H1 (cell line): ENCODE results near the gene RER1. TPM values are rescaled to one million over a fixed set of nuclear protein-coding genes. Genes with fewer than 3 reads are reported as not detected.

Experiments
- CTCF ChIA-PET: fragments of 300-600 bp; sonication (Branson Sonifier 250); formaldehyde crosslinking; loops from one replicate; lab custom pipeline; 2021; ENCODE audit not compliant: partially characterized antibody; lab: Charles Lee
- POLR2A ChIA-PET: fragments of 300-600 bp; sonication (Branson Sonifier 250); formaldehyde crosslinking; loops from one replicate; lab custom pipeline; 2021; ENCODE audit warnings: inconsistent platforms; ENCODE audit not compliant: partially characterized antibody; lab: Charles Lee
- DNase-seq, 2 experiments: peaks; one replicate each; pipeline versions ENCODE4 v3.0.0 to v3.0.0-alpha.2; 2010 to 2022; ENCODE audit warnings: low spot score in 2 of 2, low read depth in 1 of 2, mixed read lengths in 1 of 2
- FAIRE-seq: peaks from 2 replicates; lab custom pipeline; 2011; peaks lifted over from hg19 to GRCh38; lab: Jason Lieb, UNC
- H2AFZ ChIP-seq: 2 replicates; pipeline ENCODE4 v1.8.1; 2012; ENCODE audit warnings: low read length, inconsistent platforms
- H2AK5ac ChIP-seq: 2 replicates; pipeline ENCODE4 v1.6.1; 2013; ENCODE audit warnings: low read depth, low read length
- H2BK120ac ChIP-seq: replicated peaks from 2 replicates; pipeline ENCODE3; 2013; ENCODE audit warnings: low read depth, low read length, inconsistent platforms
- H2BK12ac ChIP-seq: 2 replicates; pipeline ENCODE4 v1.6.1; 2013; ENCODE audit warnings: low read depth, low read length
- H2BK15ac ChIP-seq: 2 replicates; pipeline ENCODE4 v1.6.1; 2013; ENCODE audit warnings: low read length
- H2BK20ac ChIP-seq: 2 replicates; pipeline ENCODE4 v1.6.1; 2013; ENCODE audit warnings: low read length
- H2BK5ac ChIP-seq: 2 replicates; pipeline ENCODE4 v1.6.1; 2013; ENCODE audit warnings: low read depth, low read length
- H3K14ac ChIP-seq: 2 replicates; pipeline ENCODE4 v1.6.1; 2013; ENCODE audit warnings: inconsistent platforms; ENCODE audit not compliant: insufficient read length
- H3K18ac ChIP-seq: 2 replicates; pipeline ENCODE4 v1.6.1; 2013; ENCODE audit warnings: low read length; ENCODE audit errors: extremely low read depth
- H3K23ac ChIP-seq: 2 replicates; pipeline ENCODE4 v1.6.1; 2013; ENCODE audit warnings: inconsistent platforms; ENCODE audit not compliant: insufficient read length
- H3K23me2 ChIP-seq: 2 replicates; pipeline ENCODE4 v1.6.1; 2013; ENCODE audit warnings: low read depth, low read length
- H3K27ac ChIP-seq: 2 replicates; pipeline ENCODE4 v1.6.1; 2011; ENCODE audit warnings: low read depth, low read length, inconsistent platforms
- H3K27me3 ChIP-seq, 4 experiments: replicated peaks in 1 of 4; 1 replicate in 1 of 4; 2 replicates in 3 of 4; pipeline versions ENCODE4 v1.6.1 to v1.8.1; 2011 to 2013; ENCODE audit warnings: low read length in 3 of 4, mild to moderate bottlenecking in 3 of 4, inconsistent platforms in 2 of 4, mixed read lengths in 2 of 4, moderate library complexity in 1 of 4; ENCODE audit not compliant: control insufficient read depth in 3 of 4, insufficient read depth in 3 of 4; ENCODE audit errors: extremely low read depth in 1 of 4
- H3K36me3 ChIP-seq, 4 experiments: 2 replicates each; pipeline versions ENCODE4 v1.6.1 to v1.8.1; 2011 to 2013; ENCODE audit warnings: mild to moderate bottlenecking in 4 of 4, low read length in 3 of 4, moderate library complexity in 2 of 4, control low read depth in 1 of 4, inconsistent platforms in 1 of 4; ENCODE audit not compliant: insufficient read depth in 4 of 4, control insufficient read depth in 2 of 4
- H3K4ac ChIP-seq: replicated peaks from 2 replicates; pipeline ENCODE3; 2013; ENCODE audit warnings: low read length, low read depth, mixed read lengths, inconsistent platforms; ENCODE audit not compliant: insufficient read length
- H3K4me1 ChIP-seq, 4 experiments: replicated peaks in 1 of 4; 1 replicate in 1 of 4; 2 replicates in 3 of 4; pipeline versions ENCODE4 v1.6.1 to v1.8.1; 2011 to 2013; ENCODE audit warnings: low read length in 3 of 4, inconsistent platforms in 2 of 4, mixed read lengths in 1 of 4; ENCODE audit not compliant: insufficient read depth in 4 of 4, control insufficient read depth in 3 of 4
- H3K4me2 ChIP-seq, 2 experiments: 2 replicates each; pipeline versions ENCODE4 v1.6.1 to v1.8.1; 2011 to 2013; ENCODE audit warnings: low read depth in 2 of 2, low read length in 2 of 2, control low read depth in 1 of 2, inconsistent platforms in 1 of 2, mild to moderate bottlenecking in 1 of 2; ENCODE audit not compliant: insufficient read depth in 1 of 2
- H3K4me3 ChIP-seq, 4 experiments: fragments of 200-600, 300-600 bp in 1 of 4; sonication (generic), shearing (Covaris generic), sonication (Bioruptor Twin) in 1 of 4; 2 replicates each; pipeline versions ENCODE4 v1.5.1 to v1.8.1; 2011 to 2016; ENCODE audit warnings: low read length in 4 of 4, low read depth in 3 of 4, control low read depth in 2 of 4, inconsistent platforms in 2 of 4, mild to moderate bottlenecking in 2 of 4, mixed read lengths in 1 of 4, moderate library complexity in 1 of 4; ENCODE audit not compliant: insufficient read depth in 2 of 4; ENCODE audit errors: extremely low read depth in 1 of 4
- H3K56ac ChIP-seq: replicated peaks from 2 replicates; pipeline ENCODE3; 2013; ENCODE audit warnings: low read depth, mild to moderate bottlenecking, mixed read lengths, low read length, inconsistent platforms; ENCODE audit not compliant: insufficient read length
- H3K79me1 ChIP-seq: 2 replicates; pipeline ENCODE4 v1.6.1; 2013; ENCODE audit warnings: low read depth, low read length, control low read depth
- H3K79me2 ChIP-seq, 2 experiments: 2 replicates each; pipeline versions ENCODE4 v1.6.1 to v1.8.1; 2012 to 2013; ENCODE audit warnings: low read length in 2 of 2, mild to moderate bottlenecking in 2 of 2, inconsistent platforms in 1 of 2; ENCODE audit not compliant: insufficient read depth in 2 of 2, control insufficient read depth in 1 of 2
- H3K9ac ChIP-seq, 4 experiments: replicated peaks in 1 of 4; 1 replicate in 1 of 4; 2 replicates in 3 of 4; pipeline versions ENCODE4 v1.6.1 to v1.8.1; 2011 to 2013; ENCODE audit warnings: low read depth in 3 of 4, low read length in 3 of 4, control low read depth in 2 of 4, mild to moderate bottlenecking in 2 of 4, moderate library complexity in 2 of 4, inconsistent platforms in 1 of 4; ENCODE audit errors: extremely low read depth in 1 of 4
- H3K9me3 ChIP-seq, 2 experiments: 2 replicates each; pipeline versions ENCODE4 v1.6.1 to v1.8.1; 2012 to 2013; ENCODE audit warnings: mild to moderate bottlenecking in 2 of 2, moderate library complexity in 2 of 2, control low read depth in 1 of 2, inconsistent platforms in 1 of 2, low read depth in 1 of 2, low read length in 1 of 2, mixed read lengths in 1 of 2; ENCODE audit not compliant: insufficient read depth in 2 of 2
- H4K20me1 ChIP-seq, 2 experiments: replicated peaks in 1 of 2; 2 replicates each; pipeline versions ENCODE3 to v1.8.1; 2011 to 2013; ENCODE audit warnings: inconsistent platforms in 2 of 2, low read length in 2 of 2, mild to moderate bottlenecking in 1 of 2; ENCODE audit not compliant: insufficient read depth in 2 of 2, control insufficient read depth in 1 of 2
- H4K5ac ChIP-seq: 2 replicates; pipeline ENCODE4 v1.6.1; 2013; ENCODE audit warnings: low read length, low read depth, mixed read lengths, inconsistent platforms; ENCODE audit not compliant: insufficient read length
- H4K8ac ChIP-seq: 2 replicates; pipeline ENCODE4 v1.8.0; 2013; ENCODE audit warnings: mild to moderate bottlenecking, moderate library complexity, low read length, inconsistent platforms; ENCODE audit not compliant: insufficient read depth; ENCODE audit errors: extremely low read depth
- H4K91ac ChIP-seq: replicated peaks from 2 replicates; pipeline ENCODE3; 2013; ENCODE audit warnings: low read length, mixed read lengths, inconsistent platforms; ENCODE audit not compliant: insufficient read length
- ASH2L ChIP-seq: fragments of 200-600, 300-600 bp; sonication (generic); IDR thresholded peaks from one replicate; pipeline ENCODE4 v1.7.1; 2017; ENCODE audit warnings: low read length
- CREB1 ChIP-seq: IDR thresholded peaks from 2 replicates; pipeline ENCODE4 v1.6.1; 2012; ENCODE audit warnings: inconsistent platforms
- CTBP2 ChIP-seq: IDR thresholded peaks from 2 replicates; pipeline ENCODE4 v1.7.0; 2011; ENCODE audit warnings: borderline replicate concordance, mild to moderate bottlenecking, moderate library complexity, mixed read lengths, low read length; ENCODE audit not compliant: insufficient read depth, insufficient read length
- JUND ChIP-seq: IDR thresholded peaks from 2 replicates; pipeline ENCODE4 v1.6.1; 2011; ENCODE audit warnings: mild to moderate bottlenecking, improper control_type of control experiment, low read length
- MAX ChIP-seq: IDR thresholded peaks from 2 replicates; pipeline ENCODE4 v1.6.1; 2012; ENCODE audit warnings: inconsistent platforms
- NRF1 ChIP-seq: IDR thresholded peaks from 2 replicates; pipeline ENCODE4 v1.6.1; 2011; ENCODE audit warnings: mild to moderate bottlenecking, low read depth, low read length, improper control_type of control experiment
- POLR2AphosphoS5 ChIP-seq: IDR thresholded peaks from 2 replicates; pipeline ENCODE4 v1.6.1; 2011; ENCODE audit warnings: low read depth, low read length
- SIN3A ChIP-seq, 2 experiments: IDR thresholded peaks in 1 of 2; conservative IDR thresholded peaks in 1 of 2; 2 replicates each; pipeline ENCODE4 v1.6.1; 2011 to 2012; ENCODE audit warnings: low read length in 2 of 2, improper control_type of control experiment in 1 of 2, low read depth in 1 of 2, mild to moderate bottlenecking in 1 of 2
- SIX5 ChIP-seq: IDR thresholded peaks from 2 replicates; pipeline ENCODE4 v1.6.1; 2011; ENCODE audit warnings: mild to moderate bottlenecking, low read depth, low read length
- SRF ChIP-seq: IDR thresholded peaks from 2 replicates; pipeline ENCODE4 v1.6.1; 2011; ENCODE audit warnings: mild to moderate bottlenecking, low read depth, low read length, moderate library complexity
- TAF1 ChIP-seq: IDR thresholded peaks from 2 replicates; pipeline ENCODE4 v1.6.1; 2011; ENCODE audit warnings: mild to moderate bottlenecking, low read depth, low read length
- TAF7 ChIP-seq: optimal IDR thresholded peaks from 2 replicates; pipeline ENCODE3; 2011; ENCODE audit warnings: low read depth, mild to moderate bottlenecking, inconsistent platforms, low read length, moderate library complexity, borderline replicate concordance
- YY1 ChIP-seq: IDR thresholded peaks from 2 replicates; pipeline ENCODE4 v1.6.1; 2011; ENCODE audit warnings: low read depth, mild to moderate bottlenecking, low read length
- WGBS, 2 experiments: shearing (Covaris generic) in 1 of 2; methylation state at CpG; one replicate each; pipeline versions ENCODE4 v1.1.6 to v1.1.7; 2013 to 2015; ENCODE audit warnings: low lambda C conversion rate in 2 of 2, mixed read lengths in 2 of 2, inconsistent platforms in 1 of 2, low coverage in 1 of 2, missing lambda C conversion rate in 1 of 2; ENCODE audit not compliant: insufficient replicate concordance in 2 of 2, insufficient coverage in 1 of 2, insufficient read length in 1 of 2; ENCODE audit errors: extremely low coverage in 1 of 2, missing lambda C conversion rate in 1 of 2; 5-methylcytosine and 5-hydroxymethylcytosine counted together
- polyA plus RNA-seq, 7 experiments: library from polyadenylated mRNA; depleted of rRNA in 3 of 7; stranded (reverse) in 5 of 7; unstranded in 2 of 7; fragments of >200 nt in 5 of 7; fragments of 200-250 nt in 2 of 7; gene quantifications; 1 replicate in 5 of 7; 2 replicates in 1 of 7; 4 replicates in 1 of 7; pipeline versions ENCODE4 v1.2.1 to v1.2.3, GENCODE V29; 2011 to 2013; ENCODE audit warnings: missing spikeins in 2 of 7, mixed read lengths in 2 of 7
- total RNA-seq: library from RNA; stranded (reverse); fragmentation: NEBNext Ultra II Directional; extraction: Animal tissue kit (Norgen Biotek cat#: 25700); gene quantifications from 2 replicates; pipeline ENCODE4 v1.2.1, GENCODE V29; 2021

Gene RER1
- total and polyA plus RNA-seq, 2 of the 8 experiments (the other 6 are each of a cell fraction or from before 2014, with no cell fraction given): 102 to 134 TPM

- Histone ChIP-seq H3K4ac (no peak overlapping the region), H4K5ac (no peak overlapping the region), H4K8ac (no peak overlapping the region; the same call in 1 of the 2 replicates), H3K56ac (no peak overlapping the region), H3K9me3 (no peaks in the 10 kb centered on the region), H3K79me2 (no peaks in the 10 kb centered on the region), H3K23ac (no peak overlapping the region), H3K27me3 (no peaks in the 10 kb centered on the region), H2BK12ac (no peak overlapping the region; the same call in 1 of the 2 replicates), H3K4me2 (no peak overlapping the region), H3K23me2 (no peaks in the 10 kb centered on the region), H3K36me3 (no peaks in the 10 kb centered on the region), H2BK20ac (no peak overlapping the region), H4K20me1 (no peaks in the 10 kb centered on the region), H3K9ac (no peak overlapping the region), H2BK15ac (no peak overlapping the region), H3K18ac (no peak overlapping the region), H3K4me3 (no peak overlapping the region), H4K91ac (no peak overlapping the region), H2BK5ac (peak overlapping the region; percentile 52; the same call in 1 of the 2 replicates), H2AK5ac (no peak overlapping the region), H3K27ac (no peak overlapping the region), H2BK120ac (no peak overlapping the region), H3K79me1 (no peaks in the 10 kb centered on the region), H3K14ac (no peak overlapping the region), H3K4me1 (peaks cover 0 to 2% (median under 1%) of the 10 kb centered on the region in 4 experiments; a peak in 3 of 7 replicates), H2AFZ (no peak overlapping the region)
- FAIRE-seq: no peak
- WGBS, 2 experiments: 84% methylated on average over 19 of the region's 25 CpGs; no CpG with 5 or more reads in 1 of the 2 experiments
- POLR2A ChIA-PET: interaction anchor here (0.9 to 5.0 kb wide), 3 partner anchors 30 to 182 kb away, joined by 4 to 16 read pairs (median 4); partner anchors contain the start of gene FAAP20
- DNase-seq: no peak
- CTCF ChIA-PET: interaction anchor here (0.7 to 2.5 kb wide), 6 partner anchors 34 to 182 kb away, joined by 3 to 15 read pairs (median 4); partner anchors contain the start of gene FAAP20
- TF ChIP-seq ASH2L (no peak), JUND (no peak), SIN3A (conservative IDR thresholded peaks at IDR 0.05 in 1 of 2, IDR thresholded peaks at IDR 0.05 in 1 of 2; ENCODE audit: low read depth in 1 of 2, low read length in 2 of 2) (no peak), CTBP2 (no peak), POLR2AphosphoS5 (no peak), SIX5 (no peak), TAF1 (no peak), TAF7 (no peak), NRF1 (no peak), CREB1 (no peak), MAX (no peak), SRF (no peak), YY1 (no peak)
Observed at GRCh38 chr1:2376931-2377672, 14.5 kb upstream of the RER1 start.
